Nucleus accumbens (tissue), 56 donors: Measurements from ENCODE around the gene BCR.

Experiments used
- DNase-seq, 56 donors: peaks; one replicate each; lab custom pipeline; 2025; lab: John Stamatoyannopoulos, UW

The BCR gene

DNA sequence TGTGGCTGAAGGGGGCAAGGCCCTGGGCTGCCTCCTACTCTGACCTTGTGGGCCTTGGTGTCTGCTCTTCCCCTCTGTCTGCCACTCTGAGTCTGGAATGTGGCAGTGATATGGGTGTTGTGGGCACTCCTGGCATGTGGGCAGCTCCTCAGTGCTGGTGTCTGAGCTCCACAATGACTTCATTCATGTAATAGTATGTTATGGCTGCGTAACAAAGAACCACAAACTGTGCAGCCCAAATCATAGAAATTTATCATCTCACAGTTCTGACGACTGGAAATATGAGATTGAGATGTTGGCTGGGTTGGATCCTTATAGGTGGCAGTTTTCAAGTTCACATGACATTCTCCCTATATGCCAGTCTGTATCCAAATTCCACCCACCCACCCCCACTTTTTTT lies 59.1 kb downstream of the BCR start:
- DNase-seq = no peak

DNA sequence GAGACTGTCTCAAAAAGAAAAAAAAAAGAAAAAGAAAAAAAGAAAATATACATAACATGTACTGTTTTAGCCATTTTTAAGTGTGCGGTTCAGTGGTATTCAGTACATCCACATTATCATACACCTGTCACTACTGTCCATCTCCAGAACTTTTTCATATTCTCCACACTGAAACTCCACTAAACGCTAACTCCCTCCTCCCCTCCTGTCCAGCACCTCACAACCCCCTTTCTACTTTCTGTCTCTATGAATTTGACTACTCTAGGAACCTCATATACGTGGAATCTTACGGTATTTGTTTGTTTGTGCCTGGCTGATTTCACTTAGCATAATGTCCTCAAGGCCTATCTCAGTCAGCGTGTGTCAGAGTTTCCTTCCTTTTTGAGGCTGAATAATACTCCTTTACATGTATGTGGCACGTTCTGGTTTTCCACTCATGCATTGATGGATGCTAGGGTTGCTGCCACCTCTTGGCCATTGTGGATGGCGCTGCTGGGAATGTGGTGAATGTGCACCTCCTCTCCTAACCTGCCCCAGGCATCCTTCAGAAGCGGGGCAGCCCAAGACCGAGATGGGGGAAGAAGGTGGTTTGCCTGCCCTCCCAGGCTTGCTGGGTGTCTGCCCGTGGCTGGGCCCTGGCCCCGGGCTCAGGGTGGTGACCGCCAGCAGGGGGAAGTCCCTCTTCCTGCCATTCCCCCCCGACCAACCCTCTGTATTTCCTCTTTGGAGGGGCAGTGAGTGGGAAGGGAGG lies 60.5 kb downstream of the BCR start:
- no peak for DNase-seq

DNA sequence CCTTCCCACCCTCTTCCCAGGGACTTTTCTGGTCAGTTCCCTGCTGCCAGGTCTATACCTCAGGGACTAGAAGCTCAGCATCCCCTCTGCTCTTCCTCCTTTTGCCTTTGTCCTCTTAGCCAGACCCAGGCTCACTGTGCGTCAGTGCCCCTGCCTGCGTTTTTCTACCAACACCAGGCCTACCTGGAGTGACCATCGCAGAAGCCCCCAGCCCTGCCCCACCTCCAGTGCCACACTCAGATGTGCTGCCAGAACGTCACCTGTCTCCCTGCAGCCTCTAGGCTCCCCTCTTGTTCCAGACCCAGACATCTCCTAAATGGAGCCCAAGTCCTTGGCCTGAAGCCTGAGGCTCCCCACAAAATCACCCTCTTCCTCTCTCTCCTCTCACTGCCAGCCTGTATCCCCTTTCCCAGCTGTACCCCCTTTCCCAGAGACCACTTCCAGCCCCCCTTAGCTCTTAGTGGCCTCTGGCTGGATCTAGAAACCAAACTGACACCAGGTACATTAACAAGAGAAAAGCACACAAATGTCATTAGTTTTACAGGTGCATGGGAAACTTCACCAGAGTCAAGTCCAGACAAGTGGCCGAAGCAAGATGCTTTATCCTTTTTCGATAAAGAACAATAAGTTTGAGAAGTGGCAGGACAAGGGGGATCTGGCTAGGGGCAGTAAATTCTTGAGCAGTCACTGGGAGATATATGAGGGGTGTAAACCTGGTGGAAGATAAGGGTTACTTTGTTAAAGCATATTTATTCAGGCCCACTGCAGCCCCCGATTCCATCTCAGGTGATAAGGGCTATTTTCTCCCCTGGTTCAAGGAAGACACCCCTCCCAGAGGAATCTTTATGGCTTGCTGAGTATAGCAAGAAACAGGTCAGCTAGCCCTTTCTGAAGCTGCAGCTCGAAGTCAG lies 61.5 kb downstream of the BCR start:
- no peak for DNase-seq

DNA sequence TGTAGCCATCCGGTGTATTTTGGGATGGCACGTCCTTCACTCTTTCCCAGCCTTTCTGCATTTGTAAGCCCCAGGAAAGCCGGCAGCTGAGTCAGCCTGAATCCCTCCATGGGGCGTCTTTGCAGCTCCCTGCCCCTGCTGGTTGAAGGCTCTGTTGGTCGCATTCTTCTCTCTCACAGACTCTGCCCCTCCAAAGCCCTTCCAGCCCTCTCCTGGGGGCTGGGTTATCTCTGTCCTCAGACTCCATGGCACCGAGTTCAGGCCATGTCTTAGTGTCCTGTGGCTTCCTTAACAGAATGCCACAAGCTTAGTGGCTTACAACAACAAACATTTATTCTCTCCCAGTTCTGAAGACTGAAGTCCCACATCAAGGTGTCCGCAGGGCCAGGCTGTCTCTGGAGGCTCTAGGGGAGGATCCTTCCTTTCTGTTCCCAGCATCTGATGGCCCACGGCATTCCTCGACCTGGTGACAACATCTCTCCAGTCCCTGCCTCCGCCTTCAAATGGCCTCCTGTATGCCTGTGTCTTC lies 62.2 kb downstream of the BCR start:
- peak in 1 of 56 donors; percentile 34 for DNase-seq

DNA sequence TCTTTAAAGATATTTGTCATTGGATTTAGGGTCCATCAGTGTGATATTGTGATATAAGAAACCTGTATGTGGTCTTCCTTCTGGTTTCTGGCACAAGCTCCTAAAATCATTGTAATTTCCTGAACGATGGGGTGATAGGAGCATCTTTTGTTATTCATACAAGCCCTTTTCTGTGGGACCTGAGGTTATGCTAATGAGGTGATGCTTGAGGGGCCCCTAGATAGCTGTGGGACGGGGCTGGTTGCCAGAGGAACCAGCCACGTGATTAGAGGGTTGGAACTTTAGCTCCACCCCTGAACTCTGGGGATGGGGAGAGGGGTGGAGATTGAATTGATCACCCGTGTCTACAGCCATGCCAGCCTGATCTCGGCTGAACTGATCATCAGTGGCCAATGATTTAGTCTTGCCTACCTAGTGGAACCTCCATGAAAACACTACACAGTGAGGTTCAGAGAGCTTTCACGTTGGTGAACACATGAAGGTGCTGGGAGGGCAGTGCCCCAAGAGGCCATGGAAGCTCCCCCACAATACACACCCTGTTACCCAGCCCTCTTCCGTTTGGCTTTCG lies 62.8 kb downstream of the BCR start:
- DNase-seq = peak in 1 of 56 donors; percentile 14

DNA sequence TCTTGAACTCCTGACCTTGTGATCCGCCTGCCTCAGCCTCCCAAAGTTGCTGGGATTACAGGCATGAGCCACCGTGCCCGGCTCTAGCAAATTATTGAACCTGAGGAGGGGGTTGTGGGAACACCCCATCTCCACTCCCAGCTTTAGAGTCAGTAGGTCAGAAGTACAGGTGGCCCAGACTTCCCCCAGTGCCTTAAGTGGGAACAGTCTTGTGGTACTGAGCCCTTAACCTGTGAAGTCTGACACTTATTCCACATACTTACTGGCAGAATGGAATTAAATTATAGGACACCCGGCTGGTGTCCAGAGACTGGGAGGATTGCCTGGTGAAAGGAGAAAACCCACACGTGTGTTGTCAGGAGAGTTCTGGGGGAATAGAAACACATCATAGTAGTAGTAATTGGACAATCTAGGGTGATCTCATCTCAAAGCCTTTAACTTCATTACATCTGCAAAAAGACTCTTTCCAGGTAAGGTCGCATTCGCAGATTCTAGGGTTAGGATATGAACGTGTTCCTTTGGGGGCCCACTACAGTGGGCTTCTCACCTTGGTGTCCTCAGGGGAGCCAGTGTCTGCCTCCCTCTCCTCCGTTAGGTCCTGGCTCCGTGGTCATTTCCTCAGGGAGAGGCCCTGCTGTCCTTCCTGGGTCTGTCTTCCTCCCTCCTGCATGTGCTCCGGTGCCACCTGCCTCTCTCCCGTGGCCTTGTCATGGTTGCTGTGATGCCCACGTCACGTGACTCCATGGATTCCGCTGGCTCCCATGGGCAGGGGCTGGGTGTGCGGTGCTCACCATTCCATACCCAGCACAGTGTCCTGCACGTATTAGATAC lies 63.8 kb downstream of the BCR start:
- DNase-seq = no peak

DNA sequence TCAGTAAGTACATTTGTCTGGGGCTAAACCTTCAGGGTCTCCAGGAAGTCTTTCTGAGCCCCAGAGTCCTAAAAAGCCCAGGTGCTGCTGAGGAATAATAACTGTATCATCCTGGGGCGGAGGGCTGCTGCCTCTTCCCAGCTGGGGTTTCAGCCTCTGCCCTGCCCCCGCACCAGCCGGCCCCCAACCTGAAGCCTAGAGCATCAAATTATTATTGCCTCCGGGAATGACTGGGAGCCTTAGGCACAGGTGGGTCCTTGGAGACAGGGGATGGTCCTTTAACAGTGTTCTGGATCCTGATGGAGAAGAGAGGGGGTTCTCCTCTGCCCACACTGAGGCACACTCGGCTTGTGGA lies 64.4 kb downstream of the BCR start:
- DNase-seq = no peak

GRCh38 chr22:23245045-23245798 lies 64.9 kb downstream of the BCR start:
- DNase-seq = no peak

DNA sequence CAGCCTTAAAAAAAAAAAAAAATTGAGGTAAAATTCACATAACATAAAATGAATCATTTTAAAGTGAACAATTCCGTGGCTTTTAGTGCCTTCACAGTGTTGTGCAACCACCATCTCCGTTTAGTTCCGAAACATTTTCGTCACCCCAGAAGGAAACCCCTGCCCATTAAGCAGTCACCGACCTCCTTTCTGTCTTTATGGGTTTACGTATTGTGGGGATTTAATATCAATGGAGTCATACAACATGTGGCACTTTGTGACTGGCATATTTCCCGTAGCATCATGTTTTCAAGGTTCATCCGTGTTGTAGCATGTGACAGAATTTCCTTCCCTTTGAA lies 65.5 kb downstream of the BCR start:
- DNase-seq = no peak

- DNase-seq = no peak
Observed at GRCh38 chr22:23246982-23247766, 66.9 kb downstream of the BCR start.

GRCh38 chr22:23248583-23248982 lies 68.3 kb downstream of the BCR start:
- no peak for DNase-seq

- no peak for DNase-seq
Observed at GRCh38 chr22:23250056-23250784, 69.9 kb downstream of the BCR start.

DNA sequence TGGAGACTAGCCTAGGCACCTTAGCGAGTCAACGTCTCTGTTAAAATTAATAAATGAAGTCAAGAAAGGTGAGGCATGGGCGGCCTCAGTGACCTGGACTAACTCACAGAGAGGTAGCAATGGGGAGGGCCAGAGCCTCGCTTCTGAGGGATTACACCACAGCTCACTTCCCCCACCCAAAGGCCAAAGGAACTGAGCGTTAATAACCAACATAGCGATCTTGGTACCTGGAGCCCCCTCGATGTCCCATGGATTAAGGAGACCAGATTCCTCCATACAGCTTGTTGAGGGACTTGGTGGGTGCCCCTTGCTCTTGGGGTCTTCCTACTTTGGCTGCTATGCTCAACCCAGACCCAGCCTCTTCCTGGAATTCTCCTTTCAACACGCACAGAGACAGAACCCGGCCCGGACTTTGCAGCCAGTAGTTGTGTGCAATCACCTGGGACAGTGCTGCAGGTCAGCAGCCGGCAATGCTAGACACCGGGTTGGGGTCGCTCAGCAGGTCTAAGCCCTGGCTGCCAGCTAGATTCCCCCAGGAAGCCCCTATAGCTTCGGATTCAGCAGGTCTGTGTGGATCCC lies 70.6 kb downstream of the BCR start:
- no peak for DNase-seq

GRCh38 chr22:23251445-23252093 lies 71.3 kb downstream of the BCR start:
- no peak for DNase-seq

GRCh38 chr22:23253475-23254055 lies 73.3 kb downstream of the BCR start:
- no peak for DNase-seq

GRCh38 chr22:23255506-23256170 lies 75.3 kb downstream of the BCR start:
- DNase-seq = no peak
